Panc1 (cell line): Measurements from ENCODE around the gene HES4.

Source experiments
- CTCF ChIP-seq: fragments of 450-650 bp; IDR thresholded peaks from 2 replicates; pipeline ENCODE4 v1.5.1; 2017; ENCODE audit warnings: mild to moderate bottlenecking
- POLR2AphosphoS5 ChIP-seq: IDR thresholded peaks from 2 replicates; pipeline ENCODE4 v1.6.1; 2012; ENCODE audit warnings: mild to moderate bottlenecking, low read depth, low read length, moderate library complexity
- REST ChIP-seq, 2 experiments: IDR thresholded peaks; 2 replicates each; pipeline ENCODE4 v1.6.1; 2011 to 2012; ENCODE audit warnings: low read depth in 2 of 2, control low read depth in 1 of 2, low read length in 1 of 2, mild to moderate bottlenecking in 1 of 2, moderate library complexity in 1 of 2; ENCODE audit not compliant: insufficient read depth in 1 of 2
- SIN3A ChIP-seq: IDR thresholded peaks from 2 replicates; pipeline ENCODE4 v1.6.1; 2012; ENCODE audit warnings: low read depth, mild to moderate bottlenecking, low read length, moderate library complexity, borderline replicate concordance; ENCODE audit not compliant: insufficient read depth
- TCF7L2 ChIP-seq: IDR thresholded peaks from 2 replicates; pipeline ENCODE4 v1.6.1; 2011; ENCODE audit warnings: mild to moderate bottlenecking, low read depth, low read length, inconsistent platforms

GRCh38 chr1:1039145-1039910 is 39.4 kb upstream of the HES4 start:
- TF ChIP-seq CTCF: no peak
- no peak for TF ChIP-seq REST (IDR thresholded peaks at IDR 0.05; ENCODE audit: insufficient read depth in 1 of 2, low read depth in 2 of 2, low read length in 1 of 2)
- TF ChIP-seq TCF7L2: no peak
- no peak for TF ChIP-seq POLR2AphosphoS5
- TF ChIP-seq SIN3A: no peak
